AG09309 (cell line): ENCODE results near the gene TRA2B.

Experiments
- DNase-seq: peaks from one replicate; pipeline ENCODE4 v3.0.0-alpha.2; 2010; ENCODE audit warnings: low read depth
- H3K4me3 ChIP-seq: 2 replicates; pipeline ENCODE4 v1.5.1; 2011; ENCODE audit warnings: mild to moderate bottlenecking, low read depth, low read length, moderate library complexity; ENCODE audit not compliant: control insufficient read depth
- TF ChIP-seq, protein P1 (sequence below): IDR thresholded peaks from 2 replicates; pipeline ENCODE4 v1.5.1; 2011; ENCODE audit warnings: mild to moderate bottlenecking, low read depth, low read length, inconsistent platforms; ENCODE audit not compliant: insufficient read depth, control insufficient read depth; ENCODE audit errors: missing control alignments

Gene TRA2B

DNA sequence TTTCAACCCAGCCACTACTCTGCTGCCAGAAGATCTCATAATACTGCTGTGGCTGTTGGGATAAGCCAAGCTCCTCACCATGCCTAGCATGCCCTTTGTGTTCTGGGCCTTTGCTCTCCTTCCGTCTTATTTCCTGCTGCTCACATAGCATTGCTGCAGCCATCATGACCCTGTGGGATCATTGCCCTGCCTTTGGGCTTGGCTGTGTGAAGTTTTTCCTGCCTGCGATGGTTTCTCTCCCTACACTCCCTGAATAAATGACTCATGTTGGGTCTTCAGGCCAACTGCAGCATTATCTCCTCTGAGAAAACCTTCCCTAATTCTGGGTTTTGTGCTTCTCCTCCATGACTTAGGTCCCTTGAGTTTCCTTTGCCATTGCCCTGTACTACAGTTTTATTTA is 20.8 kb upstream of the TRA2B start:
- TF ChIP-seq, protein P1, sequence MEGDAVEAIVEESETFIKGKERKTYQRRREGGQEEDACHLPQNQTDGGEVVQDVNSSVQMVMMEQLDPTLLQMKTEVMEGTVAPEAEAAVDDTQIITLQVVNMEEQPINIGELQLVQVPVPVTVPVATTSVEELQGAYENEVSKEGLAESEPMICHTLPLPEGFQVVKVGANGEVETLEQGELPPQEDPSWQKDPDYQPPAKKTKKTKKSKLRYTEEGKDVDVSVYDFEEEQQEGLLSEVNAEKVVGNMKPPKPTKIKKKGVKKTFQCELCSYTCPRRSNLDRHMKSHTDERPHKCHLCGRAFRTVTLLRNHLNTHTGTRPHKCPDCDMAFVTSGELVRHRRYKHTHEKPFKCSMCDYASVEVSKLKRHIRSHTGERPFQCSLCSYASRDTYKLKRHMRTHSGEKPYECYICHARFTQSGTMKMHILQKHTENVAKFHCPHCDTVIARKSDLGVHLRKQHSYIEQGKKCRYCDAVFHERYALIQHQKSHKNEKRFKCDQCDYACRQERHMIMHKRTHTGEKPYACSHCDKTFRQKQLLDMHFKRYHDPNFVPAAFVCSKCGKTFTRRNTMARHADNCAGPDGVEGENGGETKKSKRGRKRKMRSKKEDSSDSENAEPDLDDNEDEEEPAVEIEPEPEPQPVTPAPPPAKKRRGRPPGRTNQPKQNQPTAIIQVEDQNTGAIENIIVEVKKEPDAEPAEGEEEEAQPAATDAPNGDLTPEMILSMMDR: no peak

DNA sequence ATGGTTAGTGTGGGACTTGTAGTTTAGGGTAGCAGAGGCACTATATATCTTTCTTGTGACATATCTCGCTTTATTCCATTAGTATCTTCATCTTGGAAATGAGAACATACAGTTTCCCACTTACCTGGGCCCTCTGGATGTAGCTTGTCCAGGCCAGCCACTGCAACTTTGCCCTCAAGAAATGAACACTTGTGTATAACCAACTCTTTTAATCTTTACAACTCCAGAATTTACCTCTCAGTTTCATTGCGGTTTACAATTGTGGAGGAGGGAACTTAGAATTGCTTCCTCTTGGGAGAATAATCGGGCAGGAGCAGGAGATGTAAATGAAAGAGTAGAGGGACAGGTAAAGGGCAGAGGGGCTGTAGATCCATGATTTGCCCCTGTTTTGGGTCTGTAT is 18.4 kb upstream of the TRA2B start:
- no peak for DNase-seq
- H3K4me3 ChIP-seq: no peak overlapping the region
- TF ChIP-seq, protein P1: no peak

More for the DNA sequence above, 20.8 kb upstream of the TRA2B start:
- H3K4me3 ChIP-seq: no peak overlapping the region
- DNase-seq: no peak

DNA sequence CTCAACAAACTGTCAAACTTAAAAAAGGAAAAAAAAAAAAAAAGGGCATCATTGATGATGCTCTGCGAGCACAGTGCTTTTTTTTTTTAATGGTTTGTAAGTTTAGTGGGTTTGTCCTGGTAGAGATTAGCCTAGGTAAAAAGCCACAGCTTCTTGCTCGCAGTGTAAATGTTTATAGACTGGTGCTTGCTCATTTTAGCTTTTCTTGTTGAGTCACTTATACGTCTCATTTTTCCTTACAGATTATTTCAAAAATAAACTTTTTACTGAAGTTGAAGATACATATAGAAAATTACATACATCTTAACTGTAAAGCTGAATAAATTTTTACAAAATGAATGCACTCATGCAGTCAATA is 16.5 kb upstream of the TRA2B start:
- DNase-seq: no peak
- H3K4me3 ChIP-seq: no peak overlapping the region
- TF ChIP-seq, protein P1: no peak

DNA sequence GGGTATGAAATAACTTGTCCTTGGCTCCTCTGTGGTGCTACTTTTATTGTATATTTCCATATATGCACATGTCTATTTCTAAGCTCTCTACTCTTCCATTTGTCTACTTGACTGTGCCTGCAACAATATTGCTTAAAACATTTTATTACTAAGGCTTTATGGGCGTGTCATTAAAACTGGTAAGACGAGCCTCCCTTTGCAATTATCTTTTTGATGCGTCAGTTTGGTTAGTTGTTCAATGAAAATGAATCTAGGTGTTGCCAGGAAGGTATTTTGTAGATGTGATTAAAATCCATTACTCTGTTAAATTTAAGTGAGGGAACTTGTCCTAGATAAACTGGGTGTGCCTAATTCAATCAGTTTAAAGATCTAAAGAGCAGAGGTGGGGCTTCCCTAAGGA is 12.9 kb upstream of the TRA2B start:
- DNase-seq: no peak
- TF ChIP-seq, protein P1: no peak
- no peak overlapping the region for H3K4me3 ChIP-seq

DNA sequence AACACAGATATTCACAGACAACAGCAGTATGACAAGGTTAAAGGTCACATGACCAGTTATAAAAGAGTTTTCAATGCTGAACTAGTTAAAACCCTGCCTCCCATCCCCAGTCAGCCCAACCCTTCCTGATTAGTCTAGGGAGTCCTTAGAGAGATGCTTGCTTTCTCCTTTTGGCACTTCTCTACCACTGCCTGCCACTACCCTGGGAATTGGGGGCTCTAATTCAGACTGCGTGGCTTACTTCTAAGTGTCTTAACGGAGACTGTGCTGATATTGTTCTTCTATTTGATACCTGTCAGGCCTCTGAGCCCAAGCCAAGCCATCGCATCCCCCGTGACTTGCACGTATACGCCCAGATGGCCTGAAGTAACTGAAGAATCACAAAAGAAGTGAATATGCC is 11.7 kb upstream of the TRA2B start:
- H3K4me3 ChIP-seq: no peak overlapping the region
- TF ChIP-seq, protein P1: no peak
- no peak for DNase-seq

DNA sequence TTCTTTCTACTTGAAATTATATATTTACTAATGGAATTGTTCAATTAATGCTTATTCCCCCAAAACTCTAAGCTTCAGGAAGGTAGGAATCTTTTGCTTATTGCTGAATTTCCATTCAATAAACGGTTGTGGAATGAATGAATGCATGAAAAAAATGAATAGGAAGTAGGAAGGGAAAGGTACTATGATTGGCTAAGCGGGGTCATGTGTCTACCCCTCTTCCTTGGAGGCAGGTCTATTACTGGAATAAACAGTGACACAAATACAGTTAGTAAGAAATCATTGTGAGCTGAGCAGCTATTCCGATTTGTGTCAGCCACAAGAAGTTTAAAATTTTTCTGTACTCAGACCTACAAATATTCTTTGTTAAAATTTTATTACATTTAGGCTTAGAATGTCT is 10.5 kb upstream of the TRA2B start:
- TF ChIP-seq, protein P1: no peak
- H3K4me3 ChIP-seq: no peak overlapping the region
- DNase-seq: no peak

DNA sequence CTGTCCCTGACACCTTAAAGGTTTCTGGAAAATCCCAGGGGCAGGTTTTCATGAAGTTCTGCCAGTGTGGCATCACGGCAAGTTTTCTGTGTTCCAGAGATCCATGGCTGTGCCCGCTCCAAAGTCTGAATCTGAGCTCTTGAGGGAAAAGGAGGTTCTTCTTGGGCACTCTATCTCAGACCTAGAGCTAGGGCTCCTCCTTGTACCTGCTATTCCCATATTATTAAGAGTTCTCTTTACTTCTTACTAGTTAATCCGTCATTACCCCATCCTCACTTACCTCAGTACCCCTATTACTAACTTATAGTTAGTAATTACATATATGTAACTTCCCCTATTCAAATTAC is 5.9 kb upstream of the TRA2B start:
- no peak overlapping the region for H3K4me3 ChIP-seq
- TF ChIP-seq, protein P1: no peak
- DNase-seq: no peak
